Measurements from ENCODE around the gene NFS1. TPM values are rescaled to one million over a fixed set of nuclear protein-coding genes. Genes with fewer than 3 reads are reported as not detected.
A peak's percentile ranks its signal among the peaks of the same experiment; 100 is the strongest.
"Not testable (repeated sequence)": the region's sequence is repeated elsewhere in the genome, so short reads cannot be mapped to it uniquely, and the experiment has no call there.

Gene NFS1
- total RNA-seq (31.5 TPM), polyA plus RNA-seq (ENCODE audit: insufficient read depth, low read depth, low replicate concordance) (71.2 TPM)
- long read RNA-seq, donor 1, partial matches to known transcripts, result 0 of 2 reads
- long read RNA-seq, donor 1, other reads (novel, unspliced or antisense), result 0 of 2 reads
- long read RNA-seq, donor 2, partial matches to known transcripts, result 0 of 6 reads
- long read RNA-seq, donor 2, other reads (novel, unspliced or antisense), result 0 of 6 reads
- long read RNA-seq, donor 3, transcript NFS1-203 (13 exons, 3,012 nt), result major isoform, 7 of 28 reads
- long read RNA-seq, donor 3, partial matches to known transcripts, result 18 of 28 reads
- long read RNA-seq, donor 3, other reads (novel, unspliced or antisense), result 0 of 28 reads
- long read RNA-seq, donor 4, partial matches to known transcripts, result 0 of 2 reads
- long read RNA-seq, donor 4, other reads (novel, unspliced or antisense), result 0 of 2 reads
- long read RNA-seq, donor 5, result 0 reads
- long read RNA-seq, donor 6, partial matches to known transcripts, result 0 of 2 reads
- long read RNA-seq, donor 6, other reads (novel, unspliced or antisense), result 0 of 2 reads
- long read RNA-seq, donor 7, transcript NFS1-203 (13 exons, 3,012 nt), result major isoform, 16 of 35 reads
- long read RNA-seq, donor 7, partial matches to known transcripts, result 15 of 35 reads
- long read RNA-seq, donor 7, other reads (novel, unspliced or antisense), result 2 of 35 reads
- long read RNA-seq, donor 8, transcript NFS1-203 (13 exons, 3,012 nt), result major isoform, 5 of 6 reads
- long read RNA-seq, donor 8, partial matches to known transcripts, result 0 of 6 reads
- long read RNA-seq, donor 8, other reads (novel, unspliced or antisense), result 0 of 6 reads
- long read RNA-seq, donor 9, partial matches to known transcripts, result 0 of 3 reads
- long read RNA-seq, donor 9, other reads (novel, unspliced or antisense), result 0 of 3 reads
- long read RNA-seq, donor 10, partial matches to known transcripts, result 0 of 3 reads
- long read RNA-seq, donor 10, other reads (novel, unspliced or antisense), result 0 of 3 reads

GRCh38 chr20:35699127-35699956 lies at the start of gene NFS1, which contains the start of gene ROMO1:
Gene NFS1 (minus strand): TSS chr20:35699352. CDS start chr20:35699288, 64 bp downstream.
Gene ROMO1 (plus strand): TSS chr20:35699405. CDS start chr20:35699633, 228 bp downstream.
- Histone ChIP-seq H3K36me3 (ENCODE audit: control insufficient read depth in 2 of 3, insufficient read depth in 3 of 3, low read length in 3 of 3) (peaks cover 5 to 25% (median 21%) of the 10 kb centered on the region in 3 donors), H3K4me1 (ENCODE audit: control insufficient read depth in 2 of 3, insufficient read depth in 2 of 3, low read depth in 1 of 3, low read length in 3 of 3) (peaks cover 2 to 18% (median 15%) of the 10 kb centered on the region in 3 donors), H3K27me3 (ENCODE audit: control insufficient read depth, insufficient read depth, low read length) (no peaks in the 10 kb centered on the region), H3K4me3 (ENCODE audit: low read length in 3 of 3) (peak within 1 kb of the TSS; percentile 75 to 98 (median 96)), H3K9me3 (ENCODE audit: control insufficient read depth in 2 of 3, insufficient read depth in 1 of 3, low read length in 3 of 3) (no peaks in the 10 kb centered on the region), H3K9ac (ENCODE audit: low read length in 3 of 3) (peak within 1 kb of the TSS; percentile 61 to 84 (median 74)), H3K27ac (ENCODE audit: low read depth in 2 of 2, low read length in 2 of 2) (peak within 1 kb of the TSS; percentile 75 to 78)
- DNase-seq (peak; percentile 93 to 96 (median 94)), FAIRE-seq (no peak)
- TF ChIP-seq, protein P1, sequence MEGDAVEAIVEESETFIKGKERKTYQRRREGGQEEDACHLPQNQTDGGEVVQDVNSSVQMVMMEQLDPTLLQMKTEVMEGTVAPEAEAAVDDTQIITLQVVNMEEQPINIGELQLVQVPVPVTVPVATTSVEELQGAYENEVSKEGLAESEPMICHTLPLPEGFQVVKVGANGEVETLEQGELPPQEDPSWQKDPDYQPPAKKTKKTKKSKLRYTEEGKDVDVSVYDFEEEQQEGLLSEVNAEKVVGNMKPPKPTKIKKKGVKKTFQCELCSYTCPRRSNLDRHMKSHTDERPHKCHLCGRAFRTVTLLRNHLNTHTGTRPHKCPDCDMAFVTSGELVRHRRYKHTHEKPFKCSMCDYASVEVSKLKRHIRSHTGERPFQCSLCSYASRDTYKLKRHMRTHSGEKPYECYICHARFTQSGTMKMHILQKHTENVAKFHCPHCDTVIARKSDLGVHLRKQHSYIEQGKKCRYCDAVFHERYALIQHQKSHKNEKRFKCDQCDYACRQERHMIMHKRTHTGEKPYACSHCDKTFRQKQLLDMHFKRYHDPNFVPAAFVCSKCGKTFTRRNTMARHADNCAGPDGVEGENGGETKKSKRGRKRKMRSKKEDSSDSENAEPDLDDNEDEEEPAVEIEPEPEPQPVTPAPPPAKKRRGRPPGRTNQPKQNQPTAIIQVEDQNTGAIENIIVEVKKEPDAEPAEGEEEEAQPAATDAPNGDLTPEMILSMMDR (IDR thresholded peaks at IDR 0.05; ENCODE audit: borderline replicate concordance, extremely low read depth, insufficient read depth), result peak; percentile 23
- intact Hi-C loops (cut with DNase I), result no loop called here

- H3K27me3 ChIP-seq (ENCODE audit: control insufficient read depth, insufficient read depth, low read length); H3K9ac ChIP-seq (ENCODE audit: low read length in 3 of 3); FAIRE-seq; H3K9me3 ChIP-seq (ENCODE audit: control insufficient read depth in 2 of 3, insufficient read depth in 1 of 3, low read length in 3 of 3); H3K4me3 ChIP-seq (ENCODE audit: low read length in 3 of 3); DNase-seq; intact Hi-C loops (cut with DNase I): not testable (repeated sequence)
- H3K4me1 ChIP-seq (ENCODE audit: control insufficient read depth in 2 of 3, insufficient read depth in 2 of 3, low read depth in 1 of 3, low read length in 3 of 3), result peaks cover 2 to 12% (median 8%) of the 10 kb centered on the region in 3 donors
- H3K27ac ChIP-seq (ENCODE audit: low read depth in 2 of 2, low read length in 2 of 2), result peak overlapping the region in 1 of 2 donors; percentile 99
- H3K36me3 ChIP-seq (ENCODE audit: control insufficient read depth in 2 of 3, insufficient read depth in 3 of 3, low read length in 3 of 3), result peaks cover 0 to 13% (median 3%) of the 10 kb centered on the region in 3 donors
Measured at GRCh38 chr20:35744492-35744841, 45.3 kb upstream of the NFS1 start.

DNA sequence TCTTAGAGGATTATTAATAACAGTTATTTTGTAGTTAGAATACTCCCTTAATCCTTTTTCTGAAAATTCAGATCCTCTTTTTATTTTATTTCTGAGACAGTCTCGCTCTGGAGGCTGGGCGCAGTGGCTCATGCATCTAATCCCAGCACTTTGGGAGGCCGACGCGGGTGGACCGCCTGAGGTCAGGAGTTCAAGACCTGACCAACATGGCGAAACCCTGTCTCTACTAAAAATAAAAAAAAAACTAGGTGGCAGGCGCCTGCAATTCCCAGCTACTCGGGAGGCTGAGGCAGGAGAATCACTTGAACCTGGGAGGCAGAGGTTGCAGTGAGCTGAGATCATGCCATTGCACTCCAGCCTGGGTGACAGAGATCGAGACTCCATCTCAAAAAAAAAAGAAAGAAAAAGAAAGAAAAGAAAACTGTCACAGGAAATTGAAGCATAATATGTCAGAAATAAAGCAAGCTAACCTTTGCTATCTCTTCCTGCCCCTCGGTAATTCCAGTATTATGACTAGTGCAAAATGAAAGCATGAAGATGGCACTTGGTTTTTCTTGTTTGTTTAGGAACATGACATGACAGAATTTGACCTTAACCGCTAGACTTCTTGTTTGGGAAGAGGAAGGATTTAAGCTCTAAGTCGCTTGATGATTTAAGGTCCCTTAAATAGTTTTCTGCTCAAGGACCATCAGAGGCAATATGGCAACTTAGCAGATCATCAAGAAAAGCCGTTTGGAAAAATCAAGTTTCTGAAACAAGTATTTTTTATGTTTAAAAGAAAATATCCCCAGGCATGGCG lies 44.7 kb upstream of the NFS1 start:
- no peak for FAIRE-seq
- DNase-seq, result peak in 3 of 5 donors; percentile 25 to 60 (median 26)
- peak overlapping the region in 1 of 3 donors; percentile 91 for H3K4me3 ChIP-seq (ENCODE audit: low read length in 3 of 3)

More for the DNA sequence above, 44.7 kb upstream of the NFS1 start:
- H3K36me3 ChIP-seq (ENCODE audit: control insufficient read depth in 2 of 3, insufficient read depth in 3 of 3, low read length in 3 of 3), result peaks cover under 1 to 17% (median 7%) of the 10 kb centered on the region in 3 donors
- no peaks in the 10 kb centered on the region for H3K27me3 ChIP-seq (ENCODE audit: control insufficient read depth, insufficient read depth, low read length)
- H3K9ac ChIP-seq (ENCODE audit: low read length in 3 of 3), result peak overlapping the region in 2 of 3 donors; percentile 16 to 99
- peaks cover 4 to 15% (median 8%) of the 10 kb centered on the region in 3 donors for H3K4me1 ChIP-seq (ENCODE audit: control insufficient read depth in 2 of 3, insufficient read depth in 2 of 3, low read depth in 1 of 3, low read length in 3 of 3)
- TF ChIP-seq, protein P1 (IDR thresholded peaks at IDR 0.05; ENCODE audit: borderline replicate concordance, extremely low read depth, insufficient read depth), result no peak
- intact Hi-C loops (cut with DNase I), result no loop called here
- no peaks in the 10 kb centered on the region for H3K9me3 ChIP-seq (ENCODE audit: control insufficient read depth in 2 of 3, insufficient read depth in 1 of 3, low read length in 3 of 3)
- peak overlapping the region; percentile 99 for H3K27ac ChIP-seq (ENCODE audit: low read depth in 2 of 2, low read length in 2 of 2)

All from kidney (tissue), 22 donors.